Small intestine (tissue), 7 donors: ENCODE measurements around the gene NAP1L5. TPM values are rescaled to one million over a fixed set of nuclear protein-coding genes. Genes with fewer than 3 reads are reported as not detected.

Experiments used
- DNase-seq, 2 donors: peaks; one replicate each; pipeline versions ENCODE4 v3.0.0 to v3.0.0-alpha.2; 2013
- FAIRE-seq: peaks from 2 replicates; lab custom pipeline; 2012; peaks lifted over from hg19 to GRCh38; lab: Jason Lieb, UNC
- H3K27ac ChIP-seq, 3 donors: one replicate each; pipeline ENCODE4 v1.5.1; 2013; ENCODE audit warnings: low read length in 2 of 3, mild to moderate bottlenecking in 2 of 3, control low read depth in 1 of 3, inconsistent platforms in 1 of 3, low read depth in 1 of 3, moderate library complexity in 1 of 3
- H3K27me3 ChIP-seq, 3 donors: one replicate each; pipeline ENCODE4 v1.6.1; 2013; ENCODE audit warnings: low read length in 3 of 3, inconsistent platforms in 1 of 3; ENCODE audit not compliant: control insufficient read depth in 3 of 3, insufficient read depth in 3 of 3
- H3K36me3 ChIP-seq, 3 donors: one replicate each; pipeline ENCODE4 v1.6.1; 2013; ENCODE audit warnings: low read length in 3 of 3, inconsistent platforms in 1 of 3, low read depth in 1 of 3, mild to moderate bottlenecking in 1 of 3, moderate library complexity in 1 of 3; ENCODE audit not compliant: control insufficient read depth in 3 of 3, insufficient read depth in 2 of 3
- H3K4me1 ChIP-seq, 3 donors: one replicate each; pipeline ENCODE4 v1.6.1; 2013; ENCODE audit warnings: low read length in 2 of 3, inconsistent platforms in 1 of 3, low read depth in 1 of 3, mild to moderate bottlenecking in 1 of 3, moderate library complexity in 1 of 3; ENCODE audit not compliant: control insufficient read depth in 3 of 3, insufficient read depth in 2 of 3
- H3K4me3 ChIP-seq, 3 donors: one replicate each; pipeline ENCODE4 v1.5.1; 2013; ENCODE audit warnings: low read length in 3 of 3, control low read depth in 1 of 3, inconsistent platforms in 1 of 3, low read depth in 1 of 3, mild to moderate bottlenecking in 1 of 3, moderate library complexity in 1 of 3
- H3K9me3 ChIP-seq, 2 donors: one replicate each; pipeline ENCODE4 v1.6.1; 2013; ENCODE audit warnings: low read depth in 1 of 2, low read length in 1 of 2; ENCODE audit not compliant: control insufficient read depth in 2 of 2, insufficient read depth in 1 of 2
- WGBS, 3 donors: extraction: QIAGEN DNeasy Blood & Tissue Kit; methylation state at CpG; one replicate each; pipeline ENCODE4 v1.1.7; 2013; 5-methylcytosine and 5-hydroxymethylcytosine counted together
- polyA plus RNA-seq, 4 donors: library from polyadenylated mRNA; stranded (reverse) in 3 of 4; unstranded in 1 of 4; fragments of 200-250 nt in 3 of 4; fragments of 120-200 nt in 1 of 4; gene quantifications; one replicate each; pipeline versions ENCODE4 v1.2.1 to v1.2.3, GENCODE V29; 2013
- donor health status: healthy with polysubstance abuse.
- donor health status: control.
- donor health status: control.
- donor health status: Bipolar disorder and iron deficiency.
- donor health status: healthy.

Gene NAP1L5
- polyA plus RNA-seq, 4 donors = 0.45 to 7.2 (median 3.1) TPM

DNA sequence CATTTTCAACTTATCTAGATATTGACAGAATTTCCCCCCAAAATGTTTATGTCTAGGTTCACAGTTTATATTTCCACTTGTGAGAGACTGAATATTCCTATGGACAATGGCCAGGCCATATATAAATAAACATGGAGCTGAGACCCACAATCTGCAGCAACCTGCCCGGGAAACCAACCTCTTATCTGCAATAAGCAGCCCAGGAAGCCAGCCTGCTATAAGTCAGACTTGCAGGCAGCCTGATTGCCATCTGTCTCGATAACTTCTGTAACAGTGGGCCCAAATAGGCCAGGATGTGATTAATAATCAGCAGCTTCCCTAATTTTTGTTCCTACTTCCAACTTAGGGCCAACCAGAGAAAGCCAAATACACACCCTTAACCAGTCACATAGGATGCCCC is 5.2 kb upstream of the NAP1L5 start:
- FAIRE-seq (no peak), DNase-seq (no peak)
- H3K27ac ChIP-seq = no peak overlapping the region
- H3K4me3 ChIP-seq = no peak overlapping the region
- H3K27me3 ChIP-seq = no peaks in the 10 kb centered on the region
- H3K9me3 ChIP-seq = no peaks in the 10 kb centered on the region
- H3K4me1 ChIP-seq = no peaks in the 10 kb centered on the region
- 79 to 98% (median 88%) methylated on average over 2 of the region's 2 CpGs for WGBS, 3 donors
- H3K36me3 ChIP-seq = peaks cover 2 to 10% (median 3%) of the 10 kb centered on the region in 3 donors

DNA sequence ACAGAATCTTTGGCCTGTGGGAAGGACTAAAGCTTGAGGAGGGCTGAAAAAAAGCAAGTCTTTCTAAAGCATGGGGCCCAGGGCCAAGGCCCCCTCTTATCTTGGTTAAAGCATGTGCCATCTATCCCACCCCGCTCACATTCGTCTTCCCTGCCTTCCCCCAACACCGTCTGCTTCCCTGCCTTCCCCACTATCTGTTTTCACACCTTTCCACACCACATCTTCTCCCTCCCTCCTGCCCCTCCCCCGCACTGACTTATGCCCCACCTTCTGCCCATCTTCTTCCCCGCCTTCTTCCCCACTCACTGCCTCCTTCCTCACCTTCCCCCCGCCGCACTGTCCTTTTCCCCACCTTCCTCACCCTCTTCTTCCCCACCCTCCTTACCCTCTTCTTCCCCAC is 890 bp upstream of the NAP1L5 start:
- FAIRE-seq = no peak
- 93 to 100% (median 98%) methylated on average over 5 to 7 of the region's 7 CpGs for WGBS, 3 donors
- no peaks in the 10 kb centered on the region for H3K9me3 ChIP-seq
- no peak for DNase-seq
- no peak overlapping the region for H3K27ac ChIP-seq
- no peaks in the 10 kb centered on the region for H3K27me3 ChIP-seq
- no peak overlapping the region for H3K4me3 ChIP-seq
- peaks cover 2 to 13% (median 2%) of the 10 kb centered on the region in 3 donors for H3K36me3 ChIP-seq
- no peaks in the 10 kb centered on the region for H3K4me1 ChIP-seq

DNA sequence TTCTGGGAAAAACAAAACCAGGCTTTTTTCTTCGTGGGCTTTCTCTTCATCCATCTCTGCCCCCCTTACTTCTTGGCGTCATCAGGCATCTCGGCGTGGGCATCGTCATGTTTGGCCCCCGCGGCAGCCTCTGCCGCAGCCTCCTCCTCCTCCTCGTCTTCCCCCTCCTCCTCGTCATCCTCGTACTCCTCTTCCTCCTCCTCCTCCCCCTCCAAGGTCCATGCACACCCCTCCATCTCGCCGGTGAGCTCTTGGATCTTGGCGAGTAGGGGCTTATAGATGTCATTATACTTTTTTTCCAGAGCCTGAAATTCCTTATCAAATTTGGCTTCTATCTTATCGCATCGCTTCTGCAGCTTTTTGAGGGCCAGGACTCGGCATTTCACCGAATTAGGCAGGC is 488 bp downstream of the NAP1L5 start:
- DNase-seq (no peak), FAIRE-seq (no peak)
- 41 to 55% (median 49%) methylated on average over 18 of the region's 18 CpGs for WGBS, 3 donors
- Histone ChIP-seq H3K4me3 (peak overlapping the region; percentile 38 to 83 (median 56)), H3K27ac (peak overlapping the region in 2 of 3 donors; percentile 62 to 74), H3K9me3 (no peaks in the 10 kb centered on the region), H3K36me3 (peaks cover under 1 to 13% (median 2%) of the 10 kb centered on the region in 3 donors), H3K4me1 (no peaks in the 10 kb centered on the region), H3K27me3 (no peaks in the 10 kb centered on the region)

DNA sequence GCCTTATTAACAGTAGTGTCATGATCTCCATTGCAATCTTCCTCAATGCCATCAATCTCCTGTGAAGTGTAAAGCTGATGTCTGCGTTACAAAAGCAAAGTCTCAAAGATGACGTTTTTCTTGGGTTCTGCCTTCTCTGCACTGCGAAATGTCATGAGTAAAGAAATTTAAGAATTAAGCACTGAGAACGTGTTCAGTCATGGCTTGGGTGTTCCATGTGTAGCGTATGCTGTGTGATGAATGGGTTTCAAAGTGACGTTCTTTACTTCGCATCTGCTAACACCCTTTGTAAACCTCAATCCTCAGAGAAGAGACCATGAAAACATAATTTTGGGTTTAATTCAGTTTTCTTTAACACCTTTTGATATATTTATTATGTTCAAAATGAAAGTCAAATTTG is 999 bp downstream of the NAP1L5 start:
- Histone ChIP-seq H3K36me3 (peaks cover 0 to 11% (median 2%) of the 10 kb centered on the region in 3 donors), H3K27me3 (no peaks in the 10 kb centered on the region), H3K4me1 (no peaks in the 10 kb centered on the region), H3K4me3 (no peak overlapping the region), H3K9me3 (no peaks in the 10 kb centered on the region), H3K27ac (no peak overlapping the region)
- DNase-seq (no peak), FAIRE-seq (no peak)
- 76 to 89% (median 88%) methylated on average over 7 of the region's 7 CpGs for WGBS, 3 donors

DNA sequence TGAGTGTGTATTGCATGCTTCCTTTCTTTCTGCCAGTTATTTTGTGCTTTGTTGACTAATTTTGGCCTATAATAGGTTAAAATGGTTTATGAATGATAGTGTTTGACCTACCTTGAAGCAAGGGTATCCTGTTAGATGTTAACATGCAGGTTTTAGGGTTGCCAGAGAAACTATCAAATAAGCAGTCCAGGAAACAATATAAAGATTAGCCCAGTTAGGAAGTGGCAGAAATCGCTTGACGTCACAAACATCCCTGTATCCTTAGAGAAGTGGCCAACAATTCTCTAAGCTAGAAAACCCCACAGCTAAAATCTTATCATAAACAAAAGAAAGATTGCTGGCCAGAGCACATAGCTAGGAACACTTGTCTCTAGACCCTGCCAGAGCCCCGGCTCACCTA is 3.8 kb downstream of the NAP1L5 start:
- H3K9me3 ChIP-seq = no peaks in the 10 kb centered on the region
- H3K36me3 ChIP-seq = peaks cover 0 to 15% (median 7%) of the 10 kb centered on the region in 3 donors
- H3K4me3 ChIP-seq = no peak overlapping the region
- DNase-seq (no peak), FAIRE-seq (no peak)
- H3K27me3 ChIP-seq = no peaks in the 10 kb centered on the region
- H3K4me1 ChIP-seq = no peaks in the 10 kb centered on the region
- no peak overlapping the region for H3K27ac ChIP-seq
- WGBS, 3 donors = 81 to 87% (median 83%) methylated on average over 3 of the region's 3 CpGs

DNA sequence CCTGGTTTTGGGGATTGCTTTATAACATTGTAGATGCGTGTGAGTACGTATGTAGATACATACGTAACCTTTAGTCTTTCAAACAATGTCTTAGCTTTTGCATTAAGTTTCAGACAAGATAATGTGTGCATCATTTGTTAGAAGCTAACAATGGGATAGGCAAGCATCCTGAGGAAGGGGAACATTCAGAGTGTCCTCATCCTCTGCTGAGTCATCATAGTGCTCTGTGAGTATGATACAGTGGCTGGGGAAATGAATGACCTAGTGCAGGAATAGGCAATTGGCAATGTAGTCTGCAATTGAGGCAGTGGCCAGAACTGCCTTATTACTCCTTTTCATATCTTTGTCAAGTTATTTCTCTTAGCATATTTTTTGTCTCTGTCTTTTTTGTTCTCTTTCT is 7.3 kb downstream of the NAP1L5 start:
- Histone ChIP-seq H3K36me3 (peaks cover 0 to 6% (median 4%) of the 10 kb centered on the region in 3 donors), H3K27ac (no peak overlapping the region), H3K4me1 (no peaks in the 10 kb centered on the region), H3K27me3 (no peaks in the 10 kb centered on the region), H3K4me3 (no peak overlapping the region), H3K9me3 (no peaks in the 10 kb centered on the region)
- FAIRE-seq (no peak), DNase-seq (no peak)
- WGBS, 3 donors = 97 to 99% (median 98%) methylated on average over 3 of the region's 3 CpGs

DNA sequence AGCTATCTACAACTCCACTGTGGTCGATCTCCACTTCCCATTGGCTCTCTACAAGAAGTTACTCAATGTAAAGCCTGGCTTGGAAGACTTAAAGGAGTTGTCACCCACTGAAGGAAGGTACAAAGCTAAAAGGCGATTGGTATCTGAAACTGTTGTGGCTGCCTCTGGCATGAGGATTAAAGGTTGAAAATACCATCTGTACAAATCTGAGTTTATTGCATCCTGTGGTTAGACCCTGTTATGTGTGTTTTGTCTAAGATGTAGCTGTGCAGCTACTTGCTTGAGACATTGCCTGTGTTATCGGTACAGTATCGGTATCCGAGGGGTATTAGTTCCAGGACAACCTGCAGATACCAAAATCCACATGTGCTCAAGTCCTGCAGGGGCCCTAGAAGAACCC is 16.4 kb downstream of the NAP1L5 start:
- no peaks in the 10 kb centered on the region for H3K9me3 ChIP-seq
- no peak for FAIRE-seq
- no peak overlapping the region for H3K27ac ChIP-seq
- H3K4me3 ChIP-seq = no peak overlapping the region
- no peak for DNase-seq
- H3K4me1 ChIP-seq = no peaks in the 10 kb centered on the region
- WGBS, 3 donors = 93 to 97% (median 97%) methylated on average over 5 of the region's 5 CpGs
- no peaks in the 10 kb centered on the region for H3K27me3 ChIP-seq
- H3K36me3 ChIP-seq = peaks cover 2 to 17% (median 10%) of the 10 kb centered on the region in 3 donors

DNA sequence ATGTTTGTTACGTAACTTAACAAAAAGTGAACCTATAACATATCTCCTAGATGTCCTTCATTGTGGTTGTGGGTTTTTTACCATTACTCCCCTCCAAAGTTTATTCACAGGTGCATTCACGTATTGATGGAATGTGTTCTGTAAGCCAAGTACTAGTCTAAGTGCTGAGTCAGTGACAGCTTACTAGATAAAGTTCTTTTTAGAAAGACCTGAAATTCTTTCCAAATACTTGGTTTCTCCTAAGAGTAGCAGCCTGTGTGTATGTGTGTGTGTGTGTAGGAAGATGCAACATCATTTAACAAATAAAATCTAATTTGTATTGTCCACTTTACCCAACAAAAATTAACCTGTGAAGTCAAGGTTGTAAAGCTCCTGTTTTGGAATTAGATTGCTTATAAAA is 22.1 kb downstream of the NAP1L5 start:
- WGBS, 3 donors = 91 to 93% (median 92%) methylated on average over 2 of the region's 2 CpGs

DNA sequence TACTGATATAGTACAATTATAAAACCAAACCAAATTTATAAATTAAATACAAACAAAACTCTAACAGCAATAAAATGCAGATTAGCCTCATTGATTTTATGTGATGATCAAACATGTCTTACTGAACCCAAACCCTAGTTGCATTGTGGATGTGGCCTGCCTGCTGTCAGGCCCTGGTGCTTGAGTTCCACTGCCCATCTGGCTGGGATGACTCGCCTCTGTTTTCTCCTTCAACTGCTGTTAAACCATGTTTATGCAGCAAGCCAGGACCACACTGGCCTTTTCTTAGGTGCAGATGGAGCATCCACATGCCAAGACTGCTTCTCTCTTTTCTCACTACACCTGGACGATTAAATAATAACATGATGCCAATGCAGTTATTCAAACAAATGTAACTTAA is 22.6 kb downstream of the NAP1L5 start:
- FAIRE-seq (no peak), DNase-seq (no peak)
- 89 to 91% (median 90%) methylated on average over 2 of the region's 2 CpGs for WGBS, 3 donors

More for the DNA sequence above, 22.1 kb downstream of the NAP1L5 start:
- Histone ChIP-seq H3K4me3 (no peak overlapping the region), H3K9me3 (no peaks in the 10 kb centered on the region), H3K4me1 (no peaks in the 10 kb centered on the region), H3K27ac (no peak overlapping the region), H3K27me3 (no peaks in the 10 kb centered on the region), H3K36me3 (peaks cover 2 to 12% (median 8%) of the 10 kb centered on the region in 3 donors)
- FAIRE-seq (no peak), DNase-seq (no peak)

More for the DNA sequence above, 22.6 kb downstream of the NAP1L5 start:
- Histone ChIP-seq H3K9me3 (no peaks in the 10 kb centered on the region), H3K27ac (no peak overlapping the region), H3K4me3 (no peak overlapping the region), H3K27me3 (no peaks in the 10 kb centered on the region), H3K4me1 (no peaks in the 10 kb centered on the region), H3K36me3 (peaks cover 2 to 12% (median 8%) of the 10 kb centered on the region in 3 donors)
